H1 (cell line): ENCODE results near the gene LLGL2. TPM values are rescaled to one million over a fixed set of nuclear protein-coding genes. Genes with fewer than 3 reads are reported as not detected.

ENCODE experiments used
- CBX5 ChIP-seq: fragments of 300-800, 300-1000 bp; sonication (generic); IDR thresholded peaks from 2 replicates; pipeline ENCODE4 v1.7.1; 2016; ENCODE audit warnings: antibody characterized with exemption, low read length, low read depth
- GABPA ChIP-seq: IDR thresholded peaks from 2 replicates; pipeline ENCODE4 v1.6.1; 2011; ENCODE audit warnings: mild to moderate bottlenecking, low read length, moderate library complexity, borderline replicate concordance; ENCODE audit not compliant: insufficient read depth
- NANOG ChIP-seq: IDR thresholded peaks from 2 replicates; pipeline ENCODE4 v1.6.1; 2011; ENCODE audit warnings: low read length, low read depth, mild to moderate bottlenecking, inconsistent platforms; ENCODE audit not compliant: insufficient read depth, poor library complexity, severe bottlenecking
- NRF1 ChIP-seq: IDR thresholded peaks from 2 replicates; pipeline ENCODE4 v1.6.1; 2011; ENCODE audit warnings: mild to moderate bottlenecking, low read depth, low read length, improper control_type of control experiment
- POLR2A ChIP-seq, 2 experiments: IDR thresholded peaks; 1 replicate in 1 of 2; 2 replicates in 1 of 2; pipeline ENCODE4 v1.6.1; 2011; ENCODE audit warnings: low read depth in 2 of 2, low read length in 2 of 2, mild to moderate bottlenecking in 2 of 2; ENCODE audit errors: control extremely low read depth in 1 of 2
- POU5F1 ChIP-seq: IDR thresholded peaks from 2 replicates; pipeline ENCODE4 v1.6.1; 2011; ENCODE audit warnings: low read depth, mild to moderate bottlenecking, low read length, moderate library complexity
- TEAD4 ChIP-seq: IDR thresholded peaks from 2 replicates; pipeline ENCODE4 v1.6.1; 2012; ENCODE audit warnings: low read depth, low read length, inconsistent platforms, mixed read lengths
- polyA plus RNA-seq, 7 experiments: library from polyadenylated mRNA; depleted of rRNA in 3 of 7; stranded (reverse) in 5 of 7; unstranded in 2 of 7; fragments of >200 nt in 5 of 7; fragments of 200-250 nt in 2 of 7; gene quantifications; 1 replicate in 5 of 7; 2 replicates in 1 of 7; 4 replicates in 1 of 7; pipeline versions ENCODE4 v1.2.1 to v1.2.3, GENCODE V29; 2011 to 2013; ENCODE audit warnings: missing spikeins in 2 of 7, mixed read lengths in 2 of 7
- total RNA-seq: library from RNA; stranded (reverse); fragmentation: NEBNext Ultra II Directional; extraction: Animal tissue kit (Norgen Biotek cat#: 25700); gene quantifications from 2 replicates; pipeline ENCODE4 v1.2.1, GENCODE V29; 2021
- TF ChIP-seq, protein P1 (sequence below): fragments of 300-600 bp; sonication (generic); IDR thresholded peaks from 2 replicates; pipeline ENCODE4 v1.7.1; 2012; ENCODE audit warnings: low read length, moderate library complexity, mild to moderate bottlenecking, inconsistent platforms; ENCODE audit not compliant: insufficient replicate concordance

The LLGL2 gene
- total and polyA plus RNA-seq, 2 of the 8 experiments (the other 6 are each of a cell fraction or from before 2014, with no cell fraction given): 64.5 to 77.1 TPM

DNA sequence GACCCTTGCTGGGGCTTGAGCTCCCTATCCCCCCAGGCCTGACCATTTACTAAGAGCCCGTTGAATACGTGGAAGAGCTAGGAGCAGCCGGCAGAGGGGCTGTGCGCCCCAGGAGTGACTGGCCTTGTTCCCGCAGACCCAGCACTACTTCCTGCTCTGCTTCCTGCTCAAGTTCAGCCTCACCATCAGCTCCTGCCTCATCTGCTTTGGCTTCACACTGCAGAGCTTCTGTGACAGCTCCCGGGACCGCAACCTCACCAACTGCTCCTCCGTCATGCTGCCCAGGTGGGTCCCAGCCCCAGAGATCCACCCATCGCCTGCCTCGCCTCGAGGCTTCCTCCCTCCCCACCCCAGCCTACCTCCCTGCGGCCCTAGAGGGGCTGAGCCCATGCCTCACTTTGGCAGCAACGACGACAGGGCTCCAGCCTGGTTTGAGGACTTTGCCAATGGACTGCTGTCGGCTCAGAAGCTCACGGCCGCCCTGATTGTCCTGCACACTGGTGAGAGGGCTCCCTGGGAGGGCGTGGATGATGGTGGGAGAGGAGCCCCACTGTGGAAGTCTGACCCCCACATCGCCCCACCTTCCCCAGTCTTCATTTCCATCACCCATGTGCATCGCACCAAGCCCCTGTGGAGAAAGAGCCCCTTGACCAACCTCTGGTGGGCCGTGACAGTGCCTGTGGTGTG is 27.3 kb upstream of the LLGL2 start (continued):
- TF ChIP-seq TEAD4 (no peak), POLR2A (IDR thresholded peaks at IDR 0.05; ENCODE audit: control extremely low read depth in 1 of 2, low read depth in 2 of 2, low read length in 2 of 2) (no peak), GABPA (no peak), POU5F1 (no peak), CBX5 (no peak), NRF1 (no peak), NANOG (no peak)
- TF ChIP-seq, protein P1, sequence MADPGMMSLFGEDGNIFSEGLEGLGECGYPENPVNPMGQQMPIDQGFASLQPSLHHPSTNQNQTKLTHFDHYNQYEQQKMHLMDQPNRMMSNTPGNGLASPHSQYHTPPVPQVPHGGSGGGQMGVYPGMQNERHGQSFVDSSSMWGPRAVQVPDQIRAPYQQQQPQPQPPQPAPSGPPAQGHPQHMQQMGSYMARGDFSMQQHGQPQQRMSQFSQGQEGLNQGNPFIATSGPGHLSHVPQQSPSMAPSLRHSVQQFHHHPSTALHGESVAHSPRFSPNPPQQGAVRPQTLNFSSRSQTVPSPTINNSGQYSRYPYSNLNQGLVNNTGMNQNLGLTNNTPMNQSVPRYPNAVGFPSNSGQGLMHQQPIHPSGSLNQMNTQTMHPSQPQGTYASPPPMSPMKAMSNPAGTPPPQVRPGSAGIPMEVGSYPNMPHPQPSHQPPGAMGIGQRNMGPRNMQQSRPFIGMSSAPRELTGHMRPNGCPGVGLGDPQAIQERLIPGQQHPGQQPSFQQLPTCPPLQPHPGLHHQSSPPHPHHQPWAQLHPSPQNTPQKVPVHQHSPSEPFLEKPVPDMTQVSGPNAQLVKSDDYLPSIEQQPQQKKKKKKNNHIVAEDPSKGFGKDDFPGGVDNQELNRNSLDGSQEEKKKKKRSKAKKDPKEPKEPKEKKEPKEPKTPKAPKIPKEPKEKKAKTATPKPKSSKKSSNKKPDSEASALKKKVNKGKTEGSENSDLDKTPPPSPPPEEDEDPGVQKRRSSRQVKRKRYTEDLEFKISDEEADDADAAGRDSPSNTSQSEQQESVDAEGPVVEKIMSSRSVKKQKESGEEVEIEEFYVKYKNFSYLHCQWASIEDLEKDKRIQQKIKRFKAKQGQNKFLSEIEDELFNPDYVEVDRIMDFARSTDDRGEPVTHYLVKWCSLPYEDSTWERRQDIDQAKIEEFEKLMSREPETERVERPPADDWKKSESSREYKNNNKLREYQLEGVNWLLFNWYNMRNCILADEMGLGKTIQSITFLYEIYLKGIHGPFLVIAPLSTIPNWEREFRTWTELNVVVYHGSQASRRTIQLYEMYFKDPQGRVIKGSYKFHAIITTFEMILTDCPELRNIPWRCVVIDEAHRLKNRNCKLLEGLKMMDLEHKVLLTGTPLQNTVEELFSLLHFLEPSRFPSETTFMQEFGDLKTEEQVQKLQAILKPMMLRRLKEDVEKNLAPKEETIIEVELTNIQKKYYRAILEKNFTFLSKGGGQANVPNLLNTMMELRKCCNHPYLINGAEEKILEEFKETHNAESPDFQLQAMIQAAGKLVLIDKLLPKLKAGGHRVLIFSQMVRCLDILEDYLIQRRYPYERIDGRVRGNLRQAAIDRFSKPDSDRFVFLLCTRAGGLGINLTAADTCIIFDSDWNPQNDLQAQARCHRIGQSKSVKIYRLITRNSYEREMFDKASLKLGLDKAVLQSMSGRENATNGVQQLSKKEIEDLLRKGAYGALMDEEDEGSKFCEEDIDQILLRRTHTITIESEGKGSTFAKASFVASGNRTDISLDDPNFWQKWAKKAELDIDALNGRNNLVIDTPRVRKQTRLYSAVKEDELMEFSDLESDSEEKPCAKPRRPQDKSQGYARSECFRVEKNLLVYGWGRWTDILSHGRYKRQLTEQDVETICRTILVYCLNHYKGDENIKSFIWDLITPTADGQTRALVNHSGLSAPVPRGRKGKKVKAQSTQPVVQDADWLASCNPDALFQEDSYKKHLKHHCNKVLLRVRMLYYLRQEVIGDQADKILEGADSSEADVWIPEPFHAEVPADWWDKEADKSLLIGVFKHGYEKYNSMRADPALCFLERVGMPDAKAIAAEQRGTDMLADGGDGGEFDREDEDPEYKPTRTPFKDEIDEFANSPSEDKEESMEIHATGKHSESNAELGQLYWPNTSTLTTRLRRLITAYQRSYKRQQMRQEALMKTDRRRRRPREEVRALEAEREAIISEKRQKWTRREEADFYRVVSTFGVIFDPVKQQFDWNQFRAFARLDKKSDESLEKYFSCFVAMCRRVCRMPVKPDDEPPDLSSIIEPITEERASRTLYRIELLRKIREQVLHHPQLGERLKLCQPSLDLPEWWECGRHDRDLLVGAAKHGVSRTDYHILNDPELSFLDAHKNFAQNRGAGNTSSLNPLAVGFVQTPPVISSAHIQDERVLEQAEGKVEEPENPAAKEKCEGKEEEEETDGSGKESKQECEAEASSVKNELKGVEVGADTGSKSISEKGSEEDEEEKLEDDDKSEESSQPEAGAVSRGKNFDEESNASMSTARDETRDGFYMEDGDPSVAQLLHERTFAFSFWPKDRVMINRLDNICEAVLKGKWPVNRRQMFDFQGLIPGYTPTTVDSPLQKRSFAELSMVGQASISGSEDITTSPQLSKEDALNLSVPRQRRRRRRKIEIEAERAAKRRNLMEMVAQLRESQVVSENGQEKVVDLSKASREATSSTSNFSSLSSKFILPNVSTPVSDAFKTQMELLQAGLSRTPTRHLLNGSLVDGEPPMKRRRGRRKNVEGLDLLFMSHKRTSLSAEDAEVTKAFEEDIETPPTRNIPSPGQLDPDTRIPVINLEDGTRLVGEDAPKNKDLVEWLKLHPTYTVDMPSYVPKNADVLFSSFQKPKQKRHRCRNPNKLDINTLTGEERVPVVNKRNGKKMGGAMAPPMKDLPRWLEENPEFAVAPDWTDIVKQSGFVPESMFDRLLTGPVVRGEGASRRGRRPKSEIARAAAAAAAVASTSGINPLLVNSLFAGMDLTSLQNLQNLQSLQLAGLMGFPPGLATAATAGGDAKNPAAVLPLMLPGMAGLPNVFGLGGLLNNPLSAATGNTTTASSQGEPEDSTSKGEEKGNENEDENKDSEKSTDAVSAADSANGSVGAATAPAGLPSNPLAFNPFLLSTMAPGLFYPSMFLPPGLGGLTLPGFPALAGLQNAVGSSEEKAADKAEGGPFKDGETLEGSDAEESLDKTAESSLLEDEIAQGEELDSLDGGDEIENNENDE: no peak
